Smooth muscle cell of the brain vasculature (primary cell): Measurements from ENCODE around the gene MRPL16.
"Not testable (repeated sequence)": the region's sequence is repeated elsewhere in the genome, so short reads cannot be mapped to it uniquely, and the experiment has no call there.

Experiments
- DNase-seq: peaks from one replicate; pipeline ENCODE4 v3.0.0-alpha.2; 2012; ENCODE audit warnings: low read depth, low spot score

Gene MRPL16

DNA sequence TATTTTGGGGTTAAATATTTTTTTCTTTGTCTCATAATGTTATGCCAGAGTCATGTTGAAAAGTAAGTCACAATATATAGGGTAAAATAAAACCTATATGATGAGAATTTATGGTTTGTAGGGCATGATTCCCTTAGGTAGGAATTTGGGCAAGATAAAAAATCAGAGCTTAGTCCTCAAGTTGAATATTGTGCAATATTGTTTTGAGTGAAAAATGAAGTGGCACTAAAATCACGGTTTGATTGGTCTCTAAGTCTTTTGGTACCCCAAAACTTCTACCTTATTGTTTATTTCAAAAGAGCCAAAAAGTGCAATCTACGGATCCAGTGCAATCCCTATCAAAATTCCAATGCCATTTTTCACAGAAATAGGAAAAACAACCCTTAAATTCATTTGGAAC is 1.6 kb upstream of the MRPL16 start:
- DNase-seq: no peak

DNA sequence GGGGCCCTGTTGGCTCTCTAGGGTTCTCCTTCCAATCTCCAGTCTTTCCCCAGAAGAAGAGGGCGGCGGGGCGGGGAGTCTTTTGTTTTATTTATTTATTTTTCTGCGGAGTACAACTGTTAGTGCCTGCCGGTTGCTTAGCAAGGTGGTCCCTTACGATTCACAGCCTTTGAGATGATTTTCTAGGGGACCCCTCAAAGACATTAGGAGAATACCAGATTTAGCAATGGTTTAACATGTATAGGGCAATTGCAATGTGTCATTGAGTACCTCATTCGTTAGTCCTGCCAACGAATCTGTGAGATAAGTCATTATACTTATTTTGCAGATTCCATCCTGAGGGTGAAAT is 307 bp upstream of the MRPL16 start:
- DNase-seq: no peak

DNA sequence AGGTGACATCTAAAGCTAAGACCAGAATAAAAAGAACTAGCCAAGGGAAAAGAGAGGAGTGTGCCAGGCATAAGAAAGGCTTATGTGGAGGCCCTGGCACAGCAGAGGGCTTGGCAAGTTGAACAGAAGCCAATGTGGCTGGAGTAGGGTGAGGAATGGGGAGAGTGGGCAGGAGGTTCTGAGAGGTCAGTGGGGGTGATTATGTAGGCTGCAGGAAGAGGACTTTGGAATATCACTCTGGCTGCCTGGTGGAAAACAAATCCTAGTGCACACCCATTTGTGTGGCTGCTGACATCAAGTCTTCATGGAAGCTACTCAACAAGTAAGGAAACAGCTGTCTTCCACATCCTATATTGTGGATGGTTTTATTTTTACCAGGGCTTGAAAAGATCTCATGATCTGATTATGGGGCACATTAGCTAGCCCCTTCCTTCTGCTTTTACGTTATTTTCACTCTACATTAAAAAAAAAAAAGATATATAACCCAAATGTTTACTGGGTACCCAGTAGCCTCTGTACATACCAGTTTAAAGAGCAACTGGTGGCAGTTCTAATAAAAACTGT is 3.4 kb downstream of the MRPL16 start:
- no peak for DNase-seq

DNA sequence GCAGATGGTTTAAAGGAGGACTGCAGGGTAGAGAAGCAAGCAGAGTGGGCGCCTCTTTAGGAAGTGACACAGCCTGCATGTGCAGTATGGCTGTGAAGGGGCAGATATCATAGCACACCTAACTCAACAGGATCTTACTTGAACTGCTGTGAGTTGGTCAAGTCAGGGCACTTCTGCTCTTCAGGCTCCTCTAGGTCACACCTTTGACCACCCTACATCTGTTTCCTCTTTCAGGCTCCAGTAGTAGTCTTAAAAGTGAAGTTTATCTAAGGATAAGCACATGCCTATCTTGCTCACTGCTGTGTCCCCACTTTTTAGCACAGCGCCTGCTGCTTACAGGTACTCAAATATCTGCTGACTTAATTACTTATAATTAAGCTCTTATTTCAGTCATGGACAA is 6.5 kb downstream of the MRPL16 start:
- no peak for DNase-seq

DNA sequence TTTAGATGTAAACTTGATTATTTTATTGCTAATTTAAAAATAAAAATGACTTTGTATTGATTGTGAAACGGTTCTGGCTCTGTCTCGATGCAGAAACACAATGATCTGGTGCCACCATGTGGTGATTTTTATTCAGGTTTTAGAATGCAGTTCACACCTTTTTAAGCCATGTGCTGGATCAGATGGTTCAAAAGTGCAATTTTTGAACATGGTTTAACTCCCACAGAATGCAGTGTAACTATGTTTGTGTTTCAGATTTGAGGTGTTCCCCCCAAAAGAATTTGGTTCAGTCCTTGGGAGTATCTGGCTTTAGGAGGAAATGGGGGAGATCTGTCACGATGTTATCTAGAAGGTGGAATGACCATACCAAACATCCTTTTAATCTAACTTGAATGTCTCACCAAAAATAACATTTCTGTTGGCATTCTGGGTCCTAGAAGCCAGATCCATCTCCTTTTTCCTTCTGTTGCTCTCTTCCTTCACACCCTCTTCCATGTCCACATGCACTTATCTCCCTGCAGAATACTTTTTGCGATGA is 7.9 kb downstream of the MRPL16 start:
- DNase-seq: no peak

DNA sequence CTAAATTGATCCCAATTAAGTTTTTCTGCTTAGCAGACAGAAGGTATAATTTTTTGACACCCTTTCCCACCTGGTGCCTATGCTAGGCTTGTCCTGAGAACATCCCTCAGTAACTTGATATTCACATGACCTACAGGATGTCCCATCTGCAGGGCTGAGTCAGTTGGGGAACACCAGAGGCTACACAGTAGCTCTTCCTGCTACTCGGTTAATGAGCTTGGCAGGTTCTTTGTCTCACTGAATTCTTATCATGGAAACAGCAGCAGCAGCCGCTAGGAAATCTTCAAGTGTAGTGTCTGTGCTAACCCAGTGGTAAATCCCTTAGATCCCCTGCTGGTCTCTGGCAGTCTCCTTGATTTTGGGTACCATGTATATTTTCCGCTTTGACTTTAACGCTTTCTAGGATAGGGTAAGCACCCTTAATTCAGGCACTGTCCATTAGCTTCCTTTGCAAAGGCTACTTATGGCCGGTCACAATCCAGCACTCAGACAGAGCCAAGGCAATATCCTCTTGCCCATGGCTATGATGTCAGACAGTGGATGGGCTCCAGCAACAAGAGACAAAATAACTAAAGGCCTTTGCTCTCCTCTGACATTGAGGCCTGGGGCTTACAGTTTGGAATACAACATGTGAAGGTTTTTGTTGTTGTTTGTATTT is 8.5 kb downstream of the MRPL16 start:
- no peak for DNase-seq

DNA sequence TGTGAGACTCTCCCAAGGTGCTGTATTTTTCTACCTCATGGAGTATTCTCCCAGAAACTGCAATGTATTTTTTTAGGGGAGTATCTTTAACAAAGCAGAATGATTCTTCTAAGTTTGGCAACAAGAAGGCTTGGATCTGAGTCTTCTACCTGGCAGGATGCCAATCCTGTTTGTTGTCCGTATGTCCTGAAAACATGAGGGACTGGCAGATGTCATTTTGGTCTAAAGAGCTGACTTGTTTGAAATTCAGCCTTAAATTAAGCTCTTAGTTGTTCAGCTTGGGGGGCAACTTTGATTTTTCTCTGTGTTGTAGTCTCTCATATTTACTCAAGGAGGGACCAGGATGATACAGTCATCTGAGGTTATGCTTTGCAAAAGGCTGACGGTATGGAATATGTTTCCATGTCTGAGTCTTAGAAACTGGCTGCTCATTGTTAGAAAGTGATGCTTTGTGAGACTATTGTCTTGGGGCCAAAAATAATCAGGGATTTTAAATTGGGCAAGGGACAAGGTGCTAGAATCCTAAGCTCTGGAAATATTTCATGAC is 9.3 kb downstream of the MRPL16 start:
- no peak for DNase-seq

DNA sequence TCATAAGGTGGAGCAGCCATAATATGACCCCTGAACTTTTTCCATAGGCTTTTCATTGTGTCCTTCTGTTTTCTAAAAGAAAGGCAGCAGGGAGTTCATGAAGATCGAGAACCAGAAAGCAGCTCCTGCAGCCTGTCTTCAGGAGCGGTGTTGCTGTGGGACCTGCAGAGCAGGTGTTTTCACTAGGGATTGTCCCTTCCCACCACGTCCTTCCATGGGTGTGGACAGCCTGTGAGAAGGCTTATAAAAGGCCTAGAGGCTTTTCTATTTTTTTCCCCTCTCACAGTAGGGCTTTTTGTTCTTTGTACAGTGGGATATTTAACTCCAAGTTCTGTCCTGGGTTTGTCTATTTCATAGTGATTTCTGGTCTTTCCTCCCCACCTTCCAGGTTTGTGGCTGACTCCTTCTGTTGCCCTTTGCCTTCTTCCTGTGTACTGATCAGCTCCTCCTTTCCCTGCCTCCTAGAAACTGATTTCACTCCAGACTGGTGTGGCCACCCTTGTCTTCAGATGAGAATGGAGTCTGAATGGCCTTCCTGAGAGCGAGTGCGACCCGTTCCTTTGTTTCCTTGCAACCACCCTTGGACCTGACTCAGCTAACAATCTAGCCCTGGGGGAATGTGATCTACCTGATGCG is 10.1 kb downstream of the MRPL16 start:
- DNase-seq: no peak

DNA sequence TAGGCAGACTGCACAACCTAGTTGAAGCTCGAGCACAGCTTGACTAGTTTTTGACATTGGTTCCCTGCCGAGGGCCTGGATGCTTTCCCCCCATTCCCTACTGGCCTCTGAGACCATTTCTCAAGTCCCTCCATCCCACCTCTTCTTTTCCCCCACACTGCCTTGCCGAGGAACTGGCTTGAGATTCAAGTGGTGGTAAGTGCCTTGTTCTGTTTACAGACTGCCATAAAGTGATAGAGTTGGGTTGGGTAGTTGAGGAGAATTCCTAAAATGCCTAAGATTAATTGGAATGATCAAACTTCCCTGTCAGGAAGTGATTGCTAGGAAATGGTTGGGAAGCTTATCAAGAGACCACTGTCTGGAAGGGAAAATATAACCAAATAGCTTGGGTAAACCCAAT is 16.2 kb downstream of the MRPL16 start:
- DNase-seq: no peak

DNA sequence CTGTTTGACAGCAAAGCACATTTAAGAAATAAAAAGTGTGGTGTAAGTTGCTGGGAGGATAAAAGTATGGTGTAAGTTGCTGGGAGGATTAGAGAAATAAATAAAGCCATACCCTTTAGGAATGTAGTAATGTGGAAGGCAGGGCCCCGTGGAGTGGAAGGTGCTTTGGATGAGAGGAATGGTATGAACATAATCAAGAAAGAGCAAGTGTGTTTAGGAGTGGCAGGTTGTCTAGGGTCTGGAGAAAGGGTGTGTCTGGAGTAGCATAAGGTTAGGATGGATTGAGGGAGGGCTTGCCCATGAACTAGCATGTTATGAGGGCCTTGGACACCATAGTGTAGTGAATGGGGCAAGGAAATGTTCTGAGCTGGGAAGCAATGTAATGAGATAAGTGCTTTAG is 18.1 kb downstream of the MRPL16 start:
- DNase-seq: no peak

DNA sequence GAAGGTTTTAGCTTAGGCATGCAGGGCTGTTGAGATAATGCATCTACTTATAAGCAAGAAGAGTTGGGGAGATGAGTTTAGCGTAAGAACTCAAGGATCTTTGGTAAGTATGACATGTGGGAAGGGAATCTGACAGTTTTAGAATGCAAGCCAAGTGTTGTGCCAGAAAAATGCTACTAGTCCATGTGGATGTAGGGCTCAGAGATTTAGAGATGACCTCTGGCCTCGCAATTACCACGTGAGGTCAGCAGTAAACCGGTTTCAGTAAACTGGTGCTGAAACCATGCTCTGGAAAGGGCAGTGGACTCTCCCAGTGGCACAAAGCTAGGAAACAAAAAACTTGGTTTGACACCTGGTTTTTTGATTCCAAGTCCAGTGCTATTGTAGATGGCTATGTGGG is 18.9 kb downstream of the MRPL16 start:
- DNase-seq: no peak

DNA sequence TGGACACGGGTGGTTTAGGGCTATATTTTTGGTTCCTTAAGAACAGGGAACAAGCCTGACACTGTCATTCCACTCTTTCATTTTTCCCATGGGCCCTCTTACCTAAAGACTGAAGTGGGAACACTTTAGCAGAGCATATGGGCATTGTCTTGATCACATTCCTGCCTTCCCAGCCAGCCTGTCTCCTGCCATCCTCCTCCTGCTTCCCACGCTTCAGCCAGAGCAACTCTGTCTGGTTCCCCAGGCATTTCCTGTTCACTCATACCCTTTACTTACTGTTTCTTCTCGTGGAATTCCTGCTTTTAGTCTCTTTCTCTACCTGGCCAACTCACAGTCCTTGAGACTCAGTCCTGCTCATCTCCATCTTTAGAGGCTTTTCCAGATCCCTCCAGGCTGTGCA is 22.8 kb downstream of the MRPL16 start:
- no peak for DNase-seq

DNA sequence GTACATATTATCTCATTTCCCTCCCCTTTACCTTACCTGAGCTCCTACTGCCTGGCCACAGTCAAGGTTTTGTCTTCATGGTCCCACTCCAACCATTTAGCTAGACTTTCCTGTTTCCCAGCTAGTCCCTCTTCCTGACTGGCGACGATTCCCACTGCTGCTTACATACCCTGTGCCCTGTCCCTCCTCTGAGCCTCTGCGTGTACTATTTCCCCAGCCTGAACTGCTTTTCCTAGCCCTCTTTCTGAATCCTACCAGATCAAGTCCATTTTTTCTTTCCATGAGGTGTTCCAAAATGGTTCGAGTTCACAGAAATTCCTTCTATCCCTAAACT is 23.4 kb downstream of the MRPL16 start:
- no peak for DNase-seq

DNA sequence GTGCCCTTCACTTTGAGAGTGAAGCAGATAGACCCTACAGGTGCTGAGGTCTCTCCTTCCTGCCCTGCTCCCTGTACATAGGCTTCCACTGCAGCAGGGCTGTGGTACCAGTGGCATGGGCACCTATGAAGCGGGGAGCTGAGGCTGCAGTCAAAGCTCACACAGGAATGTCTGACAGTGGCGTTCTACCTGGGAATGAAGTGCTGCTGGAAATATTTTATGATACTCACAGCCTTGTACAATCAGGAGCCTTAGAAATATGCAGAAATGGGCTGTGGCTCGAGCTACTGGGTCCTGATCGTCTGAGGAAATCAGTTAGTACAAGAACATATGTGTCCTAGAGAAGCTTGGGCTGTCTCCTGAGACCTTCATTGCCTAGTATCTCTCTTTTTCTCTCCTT is 24.8 kb downstream of the MRPL16 start:
- DNase-seq: no peak

DNA sequence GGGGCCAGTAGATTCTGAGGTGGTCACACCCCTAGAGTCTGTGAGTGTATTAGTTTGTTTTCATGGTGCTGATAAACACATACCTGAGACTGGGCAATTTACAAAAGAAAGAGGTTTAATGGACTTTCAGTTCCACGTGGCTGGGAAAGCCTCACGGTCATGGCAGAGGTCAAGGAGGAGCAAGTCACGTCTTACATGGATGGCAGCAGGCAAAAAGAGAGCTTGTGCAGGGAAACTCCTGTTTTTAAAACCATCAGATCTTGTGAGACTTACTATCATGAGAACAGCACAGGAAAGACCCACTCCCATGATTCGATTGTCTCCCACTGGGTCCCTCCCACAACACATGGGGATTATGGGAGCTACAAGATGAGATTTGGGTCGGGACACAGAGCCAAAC is 26.1 kb downstream of the MRPL16 start:
- DNase-seq: not testable (repeated sequence)

DNA sequence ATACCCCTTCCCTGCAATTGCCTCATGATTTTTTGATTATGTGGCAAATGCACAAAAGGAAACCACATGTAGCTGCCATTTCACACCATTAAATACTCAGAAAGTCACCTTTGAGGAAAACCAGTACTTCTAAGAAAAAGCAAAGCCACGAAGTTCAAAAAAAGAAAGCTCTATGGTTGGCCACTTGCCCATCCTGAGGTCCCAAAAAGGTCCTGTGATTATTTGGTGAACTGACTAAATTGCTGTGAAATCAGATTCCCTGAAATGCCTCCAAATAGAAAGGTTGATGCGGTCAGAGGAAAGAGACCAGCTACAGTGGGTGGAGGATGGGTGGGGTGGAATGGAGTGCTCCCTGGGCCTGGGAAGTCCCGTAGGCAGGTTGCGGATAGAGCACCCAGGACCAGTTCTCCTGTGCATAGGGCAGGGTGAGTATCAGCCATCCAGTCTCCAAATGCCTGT is 26.9 kb downstream of the MRPL16 start:
- no peak for DNase-seq

DNA sequence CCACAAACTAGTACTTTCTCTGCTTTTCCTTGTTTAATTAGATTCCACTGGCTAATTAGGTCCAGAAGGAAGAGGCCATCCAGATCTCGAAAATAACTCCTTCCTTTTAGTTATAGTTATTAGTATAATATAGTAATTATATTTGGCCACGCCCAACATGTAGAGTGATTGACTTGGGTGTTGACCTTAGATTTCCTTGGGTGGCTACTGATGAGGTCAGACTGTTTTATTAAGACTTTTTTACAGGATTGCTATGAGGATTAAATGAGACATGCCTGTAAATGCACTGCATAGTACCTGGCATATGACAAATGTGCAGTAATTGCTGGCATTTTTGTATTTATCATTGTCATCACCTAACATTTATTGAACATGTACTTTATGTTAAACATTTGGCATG is 28.5 kb downstream of the MRPL16 start:
- no peak for DNase-seq

DNA sequence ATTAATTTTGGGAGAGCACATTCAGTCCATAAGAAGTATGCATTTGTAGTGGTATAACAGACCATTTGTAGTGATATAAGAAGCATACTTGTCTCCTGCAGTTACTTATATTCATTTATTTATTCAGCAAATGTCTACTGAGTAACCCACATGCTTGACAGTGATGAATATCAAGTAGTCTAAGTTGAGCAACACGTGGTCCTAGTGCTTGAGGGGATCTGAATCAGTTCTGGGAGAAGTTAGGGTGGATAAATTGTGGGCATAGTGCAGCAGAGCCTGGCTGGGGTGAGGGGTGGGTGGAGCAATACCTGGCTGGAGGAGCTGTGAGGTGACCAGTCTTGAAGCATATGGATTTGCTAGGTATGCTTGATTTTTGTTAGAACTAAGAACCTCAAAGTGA is 31.1 kb downstream of the MRPL16 start:
- no peak for DNase-seq

DNA sequence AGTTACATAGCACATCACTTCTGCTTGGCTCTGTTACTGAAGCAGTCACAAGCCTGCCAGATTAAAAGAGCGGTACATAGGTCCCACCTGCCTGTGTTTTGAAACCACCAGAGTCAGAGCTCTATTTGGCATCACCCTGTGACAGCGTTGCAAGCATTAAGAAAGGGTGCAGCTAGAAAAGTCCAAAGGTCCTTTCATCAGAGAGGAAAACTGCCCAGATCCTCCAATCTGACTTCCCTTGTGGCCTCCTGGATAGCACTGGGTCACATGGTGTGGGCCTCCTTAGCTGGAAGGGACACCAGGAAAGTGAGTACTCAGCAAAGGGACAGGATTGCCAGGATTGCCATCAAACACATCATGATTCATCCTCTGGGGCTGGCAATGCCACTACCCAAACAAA is 32.5 kb downstream of the MRPL16 start:
- no peak for DNase-seq

DNA sequence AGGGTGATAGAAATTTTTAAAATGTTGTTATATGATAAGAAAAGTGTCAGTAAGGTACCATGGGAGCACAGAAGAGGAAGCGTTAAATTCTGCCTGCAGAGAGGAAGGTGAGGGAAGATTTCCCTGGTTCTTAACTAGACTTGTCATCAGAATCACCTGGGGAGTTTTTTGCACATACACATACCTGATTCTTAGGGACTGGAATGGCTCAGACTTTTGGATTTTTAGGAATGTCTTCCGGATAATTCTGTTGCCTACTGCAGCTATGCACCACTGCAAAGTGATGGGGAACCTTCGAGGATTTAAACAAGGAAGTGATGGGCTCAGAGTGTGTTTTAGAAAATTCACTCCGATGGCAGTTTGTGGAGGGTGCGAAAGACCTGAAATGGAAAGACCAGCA is 33.5 kb downstream of the MRPL16 start:
- no peak for DNase-seq

DNA sequence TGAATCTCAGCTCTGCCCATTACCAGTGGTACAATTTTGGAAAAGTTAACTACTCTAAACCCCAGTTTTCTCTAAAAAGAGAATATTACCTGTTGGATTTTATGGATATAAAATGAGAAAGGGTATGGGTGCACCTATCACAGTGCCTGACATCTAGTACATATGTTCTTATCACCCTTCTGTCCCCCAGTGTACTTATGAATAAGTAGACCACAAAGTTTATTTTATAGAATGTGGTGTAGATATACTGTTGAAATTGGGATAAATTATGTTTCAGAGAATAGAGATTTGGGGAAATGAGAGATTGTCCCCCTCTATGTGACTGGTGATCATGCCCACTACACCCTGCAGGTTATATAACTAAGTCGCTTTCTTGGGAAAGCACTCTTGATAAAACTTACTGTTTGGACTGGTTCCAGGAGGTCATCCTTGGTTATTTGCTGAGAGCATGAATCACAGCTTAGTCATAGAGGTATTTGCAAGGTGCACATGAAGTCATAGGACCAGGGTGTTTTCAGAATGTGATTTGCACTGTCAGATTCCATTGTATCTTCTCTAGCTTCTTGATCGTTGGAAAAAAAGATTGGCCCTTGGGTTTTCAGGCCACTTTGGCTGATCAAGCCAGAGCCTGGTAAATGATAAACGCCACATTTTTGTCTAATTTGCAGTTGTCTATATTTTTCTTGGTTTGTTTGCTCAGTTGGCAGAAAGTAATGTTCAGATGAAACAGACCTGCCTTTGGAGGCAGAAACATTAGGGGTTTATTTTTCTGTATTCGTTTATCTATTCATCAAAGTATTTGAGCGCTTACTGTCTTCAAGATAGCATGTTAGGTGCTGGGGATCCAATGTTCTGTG is 34.1 kb downstream of the MRPL16 start:
- DNase-seq: no peak

DNA sequence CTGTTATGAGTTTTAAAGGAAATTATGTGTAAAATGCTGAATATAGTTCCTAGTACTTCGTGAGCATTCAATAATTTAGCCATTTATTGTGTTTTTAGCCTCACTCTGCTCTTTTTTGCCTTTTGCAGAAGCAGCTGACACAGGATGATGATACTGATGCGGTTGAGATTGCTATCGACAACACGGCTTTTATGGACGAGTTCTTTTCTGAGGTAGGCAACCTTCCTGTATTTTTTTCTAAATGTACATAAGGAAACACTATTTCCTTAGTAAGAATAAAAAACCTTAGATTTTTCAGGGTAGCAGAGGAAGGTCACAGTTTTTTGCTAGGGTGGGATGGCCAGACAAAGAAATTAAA is 37.5 kb downstream of the MRPL16 start:
- DNase-seq: no peak
